K562 (cell line): ENCODE results near the gene GRIA4. TPM values are rescaled to one million over a fixed set of nuclear protein-coding genes. Genes with fewer than 3 reads are reported as not detected.

Experiments
- ATAC-seq: fragments of 200-7000 bp; cut with Tn5 transposase; 3 replicates; pipeline ENCODE4 v1.9.1; 2020; ENCODE audit warnings: moderate library complexity
- BruUV-seq: library from RNA; stranded (reverse); fragments of 400-500 nt; replicated peaks from 2 replicates; lab custom pipeline; 2021; lab: Mats Ljungman, UMichigan
- CTCF ChIA-PET: fragments of 300-600 bp; formaldehyde crosslinking; extraction: SDS; loops from one replicate; lab custom pipeline; 2021; ENCODE audit warnings: low intra/inter-chr PET ratio; lab: Yijun Ruan, JAX
- POLR2A ChIA-PET: fragments of 300-600, 350-650 bp; sonication (Branson Sonifier 250); formaldehyde crosslinking; extraction: SDS; loops from one replicate; lab custom pipeline; 2021; ENCODE audit warnings: antibody characterized with exemption, inconsistent platforms; lab: Yijun Ruan, JAX
- DNase-seq, 4 experiments: peaks; one replicate each; pipeline versions ENCODE4 v3.0.0 to v3.0.0-alpha.2; 2011 to 2018; ENCODE audit warnings: low spot score in 3 of 4, mixed read lengths in 3 of 4; ENCODE audit errors: extremely low read depth in 1 of 4
- FAIRE-seq: peaks from 2 replicates; lab custom pipeline; 2011; peaks lifted over from hg19 to GRCh38; lab: Jason Lieb, UNC
- H2AFZ ChIP-seq: 2 replicates; pipeline ENCODE4 v1.6.0; 2011; ENCODE audit warnings: low read depth, low read length, control low read depth, inconsistent platforms
- H3K27ac ChIP-seq: fragments of 200-600 bp; 3 replicates; pipeline ENCODE4 v1.8.0; 2011; ENCODE audit warnings: low read depth, mild to moderate bottlenecking, control low read depth, inconsistent platforms, low read length, moderate library complexity, mixed read lengths; ENCODE audit errors: extremely low read depth
- H3K27me3 ChIP-seq, 2 experiments: fragments of 300-600 bp in 1 of 2; 2 replicates in 1 of 2; 3 replicates in 1 of 2; pipeline versions ENCODE4 v1.6.0 to v1.8.0; 2011; ENCODE audit warnings: inconsistent platforms in 2 of 2, low read length in 2 of 2, mild to moderate bottlenecking in 1 of 2, mixed read lengths in 1 of 2, moderate library complexity in 1 of 2; ENCODE audit not compliant: control insufficient read depth in 2 of 2, insufficient read depth in 2 of 2
- H3K36me3 ChIP-seq: fragments of 300-600 bp; 3 replicates; pipeline ENCODE4 v1.8.0; 2011; ENCODE audit warnings: mild to moderate bottlenecking, low read length, inconsistent platforms; ENCODE audit not compliant: control insufficient read depth, insufficient read depth
- H3K4me1 ChIP-seq, 2 experiments: fragments of 200-600 bp in 1 of 2; replicated peaks in 1 of 2; 2 replicates in 1 of 2; 3 replicates in 1 of 2; pipeline versions ENCODE4 v1.5.1 to v1.8.0; 2011; ENCODE audit warnings: inconsistent platforms in 2 of 2, low read length in 2 of 2, mild to moderate bottlenecking in 1 of 2, mixed read lengths in 1 of 2, moderate library complexity in 1 of 2; ENCODE audit not compliant: control insufficient read depth in 2 of 2, insufficient read depth in 2 of 2
- H3K4me2 ChIP-seq: 2 replicates; pipeline ENCODE4 v1.6.1; 2011; ENCODE audit warnings: low read length, control low read depth, inconsistent platforms, mixed read lengths; ENCODE audit not compliant: insufficient read depth
- H3K4me3 ChIP-seq: fragments of 200-600 bp; sonication (generic), shearing (Covaris generic); 2 replicates; pipeline ENCODE4 v1.5.1; 2016; ENCODE audit warnings: control low read depth, inconsistent platforms
- H3K79me2 ChIP-seq: fragments of 200-600 bp; 3 replicates; pipeline ENCODE4 v1.8.0; 2011; ENCODE audit warnings: low read length, inconsistent platforms; ENCODE audit not compliant: control insufficient read depth, insufficient read depth
- H3K9ac ChIP-seq, 2 experiments: 2 replicates each; pipeline versions ENCODE4 v1.6.0 to v1.6.1; 2011; ENCODE audit warnings: low read depth in 2 of 2, low read length in 2 of 2, control low read depth in 1 of 2, inconsistent platforms in 1 of 2, mild to moderate bottlenecking in 1 of 2, mixed read lengths in 1 of 2; ENCODE audit not compliant: insufficient read depth in 1 of 2
- H3K9me1 ChIP-seq: one replicate; pipeline ENCODE4 v1.6.0; 2011; ENCODE audit warnings: inconsistent platforms, mild to moderate bottlenecking, low read length, moderate library complexity; ENCODE audit not compliant: control insufficient read depth, insufficient read depth
- H3K9me3 ChIP-seq: replicated peaks from 2 replicates; pipeline ENCODE4 v1.5.1; 2011; ENCODE audit warnings: low read depth, low read length, inconsistent platforms; ENCODE audit not compliant: control insufficient read depth, insufficient read depth
- H4K20me1 ChIP-seq: replicated peaks from 2 replicates; pipeline ENCODE4 v1.6.1; 2011; ENCODE audit warnings: low read length, inconsistent platforms, mixed read lengths; ENCODE audit not compliant: control insufficient read depth, insufficient read depth
- CC2D1A ChIP-seq: fragments of 450-650 bp; IDR thresholded peaks from 2 replicates; pipeline ENCODE4 v1.6.1; 2017; ENCODE audit warnings: mild to moderate bottlenecking
- MECOM ChIP-seq: fragments of 250-450 bp; sonication (Bioruptor Pico); IDR thresholded peaks from 2 replicates; pipeline ENCODE4 v1.8.0; 2022; ENCODE audit warnings: inconsistent platforms
- PHTF2 ChIP-seq: fragments of 250-450 bp; sonication (Bioruptor Pico); IDR thresholded peaks from 2 replicates; pipeline ENCODE4 v1.5.0; 2021; ENCODE audit warnings: mild to moderate bottlenecking
- RBM22 ChIP-seq: fragments of 200-400 bp; formaldehyde crosslinking; IDR thresholded peaks from 2 replicates; pipeline ENCODE4 v1.6.1; 2018; ENCODE audit warnings: low read length, low read depth; ENCODE audit not compliant: poor library complexity, severe bottlenecking
- RFX5 ChIP-seq: IDR thresholded peaks from 2 replicates; pipeline ENCODE4 v1.6.1; 2011; ENCODE audit warnings: low read depth, mild to moderate bottlenecking, improper control_type of control experiment, low read length
- THAP7 ChIP-seq: fragments of 250-450 bp; sonication (Bioruptor Pico); IDR thresholded peaks from 2 replicates; pipeline ENCODE4 v1.5.0; 2021
- TSHZ1 ChIP-seq: fragments of 250-450 bp; sonication (Bioruptor Pico); IDR thresholded peaks from 2 replicates; pipeline ENCODE4 v1.4.0; 2020; ENCODE audit warnings: mild to moderate bottlenecking, moderate library complexity
- ZNF174 ChIP-seq: fragments of 250-450 bp; sonication (Bioruptor Pico); IDR thresholded peaks from 2 replicates; pipeline ENCODE4 v1.4.0; 2020; ENCODE audit warnings: mild to moderate bottlenecking
- ZNF57 ChIP-seq: fragments of 450-650 bp; formaldehyde crosslinking; IDR thresholded peaks from 2 replicates; pipeline ENCODE4 v1.4.0; 2020; ENCODE audit warnings: mild to moderate bottlenecking, moderate library complexity
- WGBS: fragments of 100-300 bp; shearing (Covaris generic); methylation state at CpG from one replicate; pipeline ENCODE4 v1.1.6; 2016; ENCODE audit warnings: low coverage, mixed read lengths; ENCODE audit not compliant: insufficient coverage; ENCODE audit errors: missing lambda C conversion rate; 5-methylcytosine and 5-hydroxymethylcytosine counted together
- in situ Hi-C: fragments of 300-500 bp; cut with MboI; formaldehyde crosslinking; loops from 4 replicates; pipeline ENCODE4 v1.15.0; 2018; ENCODE audit warnings: inconsistent platforms, mixed read lengths
- intact Hi-C: fragments of 100-400 bp; cut with micrococcal nuclease; formaldehyde crosslinking; loops from 2 replicates; pipeline ENCODE4 v1.14.2; 2022
- polyA plus RNA-seq, 8 experiments: library from polyadenylated mRNA; depleted of rRNA in 4 of 8; stranded (reverse) in 5 of 8; unstranded in 3 of 8; fragments of >200 nt; fragmentation: Nextera tagmentation in 2 of 8; fragmentation: Illumina TruSeq in 1 of 8; extraction: Ambion mirVana in 2 of 8; extraction: Trizol in 1 of 8; gene quantifications; 2 replicates each; pipeline versions ENCODE4 v1.2.1 to v1.2.3, GENCODE V29; 2011 to 2014; ENCODE audit warnings: inconsistent platforms in 1 of 8, missing spikeins in 1 of 8
- total RNA-seq, 7 experiments: library from RNA; depleted of rRNA in 6 of 7; stranded (reverse); fragments of >200 nt in 6 of 7; fragmentation: Illumina TruSeq in 2 of 7; extraction: Trizol in 2 of 7; gene quantifications; 2 replicates each; pipeline versions ENCODE4 v1.2.1 to v1.2.3, GENCODE V29; 2011 to 2021; ENCODE audit warnings: low replicate concordance in 1 of 7
- TF ChIP-seq, protein P1 (sequence below): sonication (generic); formaldehyde crosslinking; IDR thresholded peaks from 2 replicates; pipeline ENCODE4 v1.8.0; 2022; ENCODE audit warnings: mild to moderate bottlenecking, missing genetic modification reagents
- TF ChIP-seq, protein P2 (sequence below): fragments of 450-650 bp; IDR thresholded peaks from 2 replicates; pipeline ENCODE4 v1.6.1; 2018; ENCODE audit not compliant: partially characterized antibody

The GRIA4 gene
- total and polyA plus RNA-seq, 9 of the 15 experiments (the other 6 are each of a cell fraction or from before 2014, with no cell fraction given): not detected

DNA sequence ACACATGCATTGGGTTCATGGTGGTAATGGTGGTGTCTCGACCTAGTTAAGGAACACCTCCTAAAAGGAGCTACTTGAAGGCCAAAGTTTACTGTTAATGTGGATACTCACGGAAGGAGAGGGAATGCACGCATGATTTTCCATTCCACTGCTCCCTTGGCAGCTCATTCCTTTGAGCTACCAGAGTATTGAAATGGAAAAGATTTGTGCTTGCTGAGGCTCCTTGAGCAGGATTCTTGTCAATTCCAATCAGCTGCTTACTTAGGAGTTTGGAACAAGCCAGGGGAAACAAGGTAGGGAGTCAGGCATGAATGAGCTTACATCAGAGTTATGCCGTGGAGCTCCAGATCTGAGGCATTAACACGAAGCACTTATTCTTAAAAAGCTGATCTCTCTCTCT is 108.8 kb downstream of the GRIA4 start:
- DNase-seq: no peak
- no peak overlapping the region for H2AFZ ChIP-seq
- H3K9me3 ChIP-seq: no peaks in the 10 kb centered on the region
- H3K4me1 ChIP-seq: no peaks in the 10 kb centered on the region
- no peak overlapping the region for H3K27ac ChIP-seq
- H3K27me3 ChIP-seq: no peaks in the 10 kb centered on the region
- POLR2A ChIA-PET: no interaction called here
- no peak overlapping the region for H3K9ac ChIP-seq
- no peak overlapping the region for H3K4me3 ChIP-seq
- no TSS peak for BruUV-seq
- H4K20me1 ChIP-seq: no peaks in the 10 kb centered on the region
- no peaks in the 10 kb centered on the region for H3K79me2 ChIP-seq
- H3K36me3 ChIP-seq: no peaks in the 10 kb centered on the region
- no peaks in the 10 kb centered on the region for H3K9me1 ChIP-seq
- WGBS: 0% methylated on average over 5 of the region's 5 CpGs
- no peak for FAIRE-seq
- no peak overlapping the region for H3K4me2 ChIP-seq
- in situ Hi-C loops (no loop called here), intact Hi-C loops (no loop called here)
- no peak for ATAC-seq
- CTCF ChIA-PET: no interaction called here
- TF ChIP-seq, protein P1, sequence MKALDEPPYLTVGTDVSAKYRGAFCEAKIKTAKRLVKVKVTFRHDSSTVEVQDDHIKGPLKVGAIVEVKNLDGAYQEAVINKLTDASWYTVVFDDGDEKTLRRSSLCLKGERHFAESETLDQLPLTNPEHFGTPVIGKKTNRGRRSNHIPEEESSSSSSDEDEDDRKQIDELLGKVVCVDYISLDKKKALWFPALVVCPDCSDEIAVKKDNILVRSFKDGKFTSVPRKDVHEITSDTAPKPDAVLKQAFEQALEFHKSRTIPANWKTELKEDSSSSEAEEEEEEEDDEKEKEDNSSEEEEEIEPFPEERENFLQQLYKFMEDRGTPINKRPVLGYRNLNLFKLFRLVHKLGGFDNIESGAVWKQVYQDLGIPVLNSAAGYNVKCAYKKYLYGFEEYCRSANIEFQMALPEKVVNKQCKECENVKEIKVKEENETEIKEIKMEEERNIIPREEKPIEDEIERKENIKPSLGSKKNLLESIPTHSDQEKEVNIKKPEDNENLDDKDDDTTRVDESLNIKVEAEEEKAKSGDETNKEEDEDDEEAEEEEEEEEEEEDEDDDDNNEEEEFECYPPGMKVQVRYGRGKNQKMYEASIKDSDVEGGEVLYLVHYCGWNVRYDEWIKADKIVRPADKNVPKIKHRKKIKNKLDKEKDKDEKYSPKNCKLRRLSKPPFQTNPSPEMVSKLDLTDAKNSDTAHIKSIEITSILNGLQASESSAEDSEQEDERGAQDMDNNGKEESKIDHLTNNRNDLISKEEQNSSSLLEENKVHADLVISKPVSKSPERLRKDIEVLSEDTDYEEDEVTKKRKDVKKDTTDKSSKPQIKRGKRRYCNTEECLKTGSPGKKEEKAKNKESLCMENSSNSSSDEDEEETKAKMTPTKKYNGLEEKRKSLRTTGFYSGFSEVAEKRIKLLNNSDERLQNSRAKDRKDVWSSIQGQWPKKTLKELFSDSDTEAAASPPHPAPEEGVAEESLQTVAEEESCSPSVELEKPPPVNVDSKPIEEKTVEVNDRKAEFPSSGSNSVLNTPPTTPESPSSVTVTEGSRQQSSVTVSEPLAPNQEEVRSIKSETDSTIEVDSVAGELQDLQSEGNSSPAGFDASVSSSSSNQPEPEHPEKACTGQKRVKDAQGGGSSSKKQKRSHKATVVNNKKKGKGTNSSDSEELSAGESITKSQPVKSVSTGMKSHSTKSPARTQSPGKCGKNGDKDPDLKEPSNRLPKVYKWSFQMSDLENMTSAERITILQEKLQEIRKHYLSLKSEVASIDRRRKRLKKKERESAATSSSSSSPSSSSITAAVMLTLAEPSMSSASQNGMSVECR (CRISPR knock-in tag): no peak
- TF ChIP-seq RFX5: no peak
- TF ChIP-seq ZNF174: no peak
- no peak for TF ChIP-seq CC2D1A
- TF ChIP-seq MECOM (CRISPR knock-in tag): no peak
- no peak for TF ChIP-seq RBM22
- no peak for TF ChIP-seq THAP7 (CRISPR knock-in tag)
- TF ChIP-seq PHTF2: no peak
- TF ChIP-seq ZNF57: no peak
- TF ChIP-seq, protein P2, sequence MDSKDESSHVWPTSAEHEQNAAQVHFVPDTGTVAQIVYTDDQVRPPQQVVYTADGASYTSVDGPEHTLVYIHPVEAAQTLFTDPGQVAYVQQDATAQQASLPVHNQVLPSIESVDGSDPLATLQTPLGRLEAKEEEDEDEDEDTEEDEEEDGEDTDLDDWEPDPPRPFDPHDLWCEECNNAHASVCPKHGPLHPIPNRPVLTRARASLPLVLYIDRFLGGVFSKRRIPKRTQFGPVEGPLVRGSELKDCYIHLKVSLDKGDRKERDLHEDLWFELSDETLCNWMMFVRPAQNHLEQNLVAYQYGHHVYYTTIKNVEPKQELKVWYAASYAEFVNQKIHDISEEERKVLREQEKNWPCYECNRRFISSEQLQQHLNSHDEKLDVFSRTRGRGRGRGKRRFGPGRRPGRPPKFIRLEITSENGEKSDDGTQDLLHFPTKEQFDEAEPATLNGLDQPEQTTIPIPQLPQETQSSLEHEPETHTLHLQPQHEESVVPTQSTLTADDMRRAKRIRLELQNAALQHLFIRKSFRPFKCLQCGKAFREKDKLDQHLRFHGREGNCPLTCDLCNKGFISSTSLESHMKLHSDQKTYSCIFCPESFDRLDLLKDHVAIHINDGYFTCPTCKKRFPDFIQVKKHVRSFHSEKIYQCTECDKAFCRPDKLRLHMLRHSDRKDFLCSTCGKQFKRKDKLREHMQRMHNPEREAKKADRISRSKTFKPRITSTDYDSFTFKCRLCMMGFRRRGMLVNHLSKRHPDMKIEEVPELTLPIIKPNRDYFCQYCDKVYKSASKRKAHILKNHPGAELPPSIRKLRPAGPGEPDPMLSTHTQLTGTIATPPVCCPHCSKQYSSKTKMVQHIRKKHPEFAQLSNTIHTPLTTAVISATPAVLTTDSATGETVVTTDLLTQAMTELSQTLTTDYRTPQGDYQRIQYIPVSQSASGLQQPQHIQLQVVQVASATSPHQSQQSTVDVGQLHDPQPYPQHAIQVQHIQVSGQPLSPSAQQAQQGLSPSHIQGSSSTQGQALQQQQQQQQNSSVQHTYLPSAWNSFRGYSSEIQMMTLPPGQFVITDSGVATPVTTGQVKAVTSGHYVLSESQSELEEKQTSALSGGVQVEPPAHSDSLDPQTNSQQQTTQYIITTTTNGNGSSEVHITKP: no peak
- no peak for TF ChIP-seq TSHZ1 (CRISPR knock-in tag)
